Gastroesophageal sphincter (tissue), 4 donors: Measurements from ENCODE around the gene SLC25A6. TPM values are rescaled to one million over a fixed set of nuclear protein-coding genes. Genes with fewer than 3 reads are reported as not detected.

Experiments
- ATAC-seq: fragments of 150-250 bp; one replicate; pipeline ENCODE4 v1.9.1; 2016; ENCODE audit warnings: mild to moderate bottlenecking, moderate library complexity
- H3K27ac ChIP-seq, 4 donors: fragments of 200-600 bp; sonication (generic) in 3 of 4; 1 replicate in 3 of 4; 2 replicates in 1 of 4; pipeline ENCODE4 v1.5.1; 2016 to 2019
- H3K27me3 ChIP-seq: fragments of 200-600 bp; sonication (generic); one replicate; pipeline ENCODE4 v1.5.1; 2019
- H3K36me3 ChIP-seq, 2 donors: fragments of 200-600 bp; sonication (generic); one replicate each; pipeline ENCODE4 v1.5.1; 2019; ENCODE audit warnings: control low read depth in 1 of 2
- H3K4me1 ChIP-seq, 3 donors: fragments of 200-600 bp; sonication (generic); 1 replicate in 2 of 3; 2 replicates in 1 of 3; pipeline ENCODE4 v1.5.1; 2016 to 2019; ENCODE audit warnings: control low read depth in 2 of 3
- H3K4me3 ChIP-seq, 2 donors: fragments of 200-600 bp; sonication (generic); one replicate each; pipeline ENCODE4 v1.5.1; 2019; ENCODE audit warnings: mild to moderate bottlenecking in 1 of 2, moderate library complexity in 1 of 2
- H3K9me3 ChIP-seq, 3 donors: fragments of 200-600 bp; sonication (generic); one replicate each; pipeline ENCODE4 v1.5.1; 2017 to 2019; ENCODE audit warnings: control low read depth in 2 of 3
- EP300 ChIP-seq: sonication (generic); formaldehyde crosslinking; IDR thresholded peaks from one replicate; pipeline ENCODE4 v1.6.1; 2017; ENCODE audit warnings: antibody characterized with exemption, mild to moderate bottlenecking
- POLR2A ChIP-seq, 2 donors: fragments of 450-650 bp; IDR thresholded peaks; one replicate each; pipeline ENCODE4 v1.6.1; 2017; ENCODE audit warnings: antibody characterized with exemption in 2 of 2, mild to moderate bottlenecking in 2 of 2, moderate library complexity in 1 of 2
- POLR2AphosphoS5 ChIP-seq: sonication (generic); formaldehyde crosslinking; IDR thresholded peaks from one replicate; pipeline ENCODE4 v1.6.1; 2017; ENCODE audit warnings: antibody characterized with exemption
- WGBS, 2 donors: methylation state at CpG; one replicate each; pipeline ENCODE4 v1.1.5; 2018; ENCODE audit warnings: low coverage in 1 of 2; 5-methylcytosine and 5-hydroxymethylcytosine counted together
- total RNA-seq, 4 donors: library from RNA; depleted of rRNA; stranded (reverse); fragments of >200 nt; gene quantifications; one replicate each; pipeline ENCODE4 v1.1.0, GENCODE V29; 2016
- TF ChIP-seq, protein P1 (sequence below), 4 experiments: fragments of 200-600 bp in 2 of 4; fragments of 450-650 bp in 2 of 4; sonication (generic) in 1 of 4; IDR thresholded peaks; one replicate each; pipeline ENCODE4 v1.5.1; 2017 to 2019; ENCODE audit warnings: antibody characterized with exemption in 4 of 4, mild to moderate bottlenecking in 2 of 4, moderate library complexity in 2 of 4

Gene SLC25A6
- total RNA-seq, 4 donors from 2014 or later: 204 to 408 (median 268) TPM

DNA sequence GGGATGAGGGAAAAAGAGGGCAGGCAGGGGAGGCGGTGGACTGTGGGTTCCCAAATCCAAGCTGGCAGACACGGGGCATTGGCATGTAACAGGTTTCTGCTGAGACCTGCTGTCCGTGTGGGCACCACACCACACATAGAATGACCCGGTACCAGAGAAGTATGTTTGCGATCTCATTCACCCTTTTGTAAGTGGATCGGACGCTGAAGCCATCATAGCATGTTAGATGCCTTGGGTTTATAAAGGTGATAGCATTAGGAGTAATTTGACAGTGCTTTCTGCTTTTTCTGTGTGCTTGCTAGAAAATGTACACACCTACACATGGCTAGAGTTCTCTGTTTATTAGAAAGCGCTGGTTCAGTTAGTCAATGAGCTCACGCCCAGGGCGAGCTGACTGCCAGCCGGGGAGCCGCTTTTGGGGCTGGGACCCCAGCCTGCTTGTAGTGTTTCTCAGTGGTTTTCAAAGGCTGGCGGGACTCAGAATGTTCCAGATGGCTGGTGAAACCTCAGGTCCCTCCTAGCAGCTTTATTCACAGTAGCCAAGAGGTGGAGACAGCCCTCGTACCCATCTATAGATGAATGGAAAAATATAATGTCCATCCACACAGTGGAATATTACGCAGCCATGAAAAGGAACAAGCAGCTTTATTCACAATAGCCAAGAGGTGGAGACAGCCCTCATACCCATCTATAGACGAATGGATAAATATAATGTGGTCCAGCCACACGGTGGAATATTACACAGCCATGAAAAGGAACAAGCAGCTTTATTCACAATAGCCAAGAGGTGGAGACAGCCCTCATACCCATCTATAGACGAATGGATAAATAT, 54.7 kb downstream of the SLC25A6 start:
- Histone ChIP-seq H3K36me3 (peaks cover 0 to 10% of the 10 kb centered on the region in 2 donors), H3K27ac (peak overlapping the region; percentile 55 to 80 (median 64)), H3K4me3 (peak overlapping the region; percentile 54 to 68), H3K4me1 (peaks cover 0 to 16% (median 0%) of the 10 kb centered on the region in 3 donors), H3K27me3 (no peaks in the 10 kb centered on the region), H3K9me3 (peaks cover 0 to 13% (median 0%) of the 10 kb centered on the region in 3 donors)
- TF ChIP-seq, protein P1, sequence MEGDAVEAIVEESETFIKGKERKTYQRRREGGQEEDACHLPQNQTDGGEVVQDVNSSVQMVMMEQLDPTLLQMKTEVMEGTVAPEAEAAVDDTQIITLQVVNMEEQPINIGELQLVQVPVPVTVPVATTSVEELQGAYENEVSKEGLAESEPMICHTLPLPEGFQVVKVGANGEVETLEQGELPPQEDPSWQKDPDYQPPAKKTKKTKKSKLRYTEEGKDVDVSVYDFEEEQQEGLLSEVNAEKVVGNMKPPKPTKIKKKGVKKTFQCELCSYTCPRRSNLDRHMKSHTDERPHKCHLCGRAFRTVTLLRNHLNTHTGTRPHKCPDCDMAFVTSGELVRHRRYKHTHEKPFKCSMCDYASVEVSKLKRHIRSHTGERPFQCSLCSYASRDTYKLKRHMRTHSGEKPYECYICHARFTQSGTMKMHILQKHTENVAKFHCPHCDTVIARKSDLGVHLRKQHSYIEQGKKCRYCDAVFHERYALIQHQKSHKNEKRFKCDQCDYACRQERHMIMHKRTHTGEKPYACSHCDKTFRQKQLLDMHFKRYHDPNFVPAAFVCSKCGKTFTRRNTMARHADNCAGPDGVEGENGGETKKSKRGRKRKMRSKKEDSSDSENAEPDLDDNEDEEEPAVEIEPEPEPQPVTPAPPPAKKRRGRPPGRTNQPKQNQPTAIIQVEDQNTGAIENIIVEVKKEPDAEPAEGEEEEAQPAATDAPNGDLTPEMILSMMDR (IDR thresholded peaks at IDR 0.05): no peak
- TF ChIP-seq POLR2AphosphoS5: no peak
- TF ChIP-seq POLR2A (IDR thresholded peaks at IDR 0.05): no peak
- no peak for TF ChIP-seq EP300
- ATAC-seq: no peak
- WGBS, 2 donors: 46 to 59% methylated on average over 8 to 12 of the region's 18 CpGs

DNA sequence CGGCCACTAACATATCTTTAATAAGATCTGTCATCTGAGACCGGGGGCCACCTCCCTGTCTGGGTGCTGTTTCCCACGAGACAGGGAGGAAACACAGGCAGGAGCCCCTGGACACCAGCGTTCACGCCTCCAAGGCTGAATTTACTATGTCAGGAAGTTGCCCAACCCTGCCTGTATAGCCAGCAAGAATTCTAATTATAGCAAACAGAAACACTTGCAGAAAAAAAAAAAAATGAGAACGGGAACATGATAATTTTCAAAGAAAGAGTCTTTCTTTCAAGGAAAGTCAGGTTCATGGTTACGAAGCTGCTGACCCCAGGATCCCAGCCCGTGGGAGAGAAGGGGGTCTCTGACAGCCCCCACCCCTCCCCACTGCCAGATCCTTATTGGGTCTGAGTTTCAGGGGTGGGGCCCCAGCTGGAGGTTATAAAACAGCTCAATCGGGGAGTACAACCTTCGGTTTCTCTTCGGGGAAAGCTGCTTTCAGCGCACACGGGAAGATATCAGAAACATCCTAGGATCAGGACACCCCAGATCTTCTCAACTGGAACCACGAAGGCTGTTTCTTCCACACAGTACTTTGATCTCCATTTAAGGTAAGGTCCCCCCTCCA, 55.5 kb downstream of the SLC25A6 start, which contains the start of gene IL3RA:
TSS of gene IL3RA (plus strand) at position 455 of the 613 bp plus-strand sequence. CDS start 4,981 bp downstream, outside the sequence.
- peak; percentile 64 for ATAC-seq
- WGBS, 2 donors: 0% methylated on average over 1 to 11 of the region's 14 CpGs
- Histone ChIP-seq H3K36me3 (peaks cover 0 to 4% of the 10 kb centered on the region in 2 donors), H3K4me1 (peaks cover 0 to 16% (median 0%) of the 10 kb centered on the region in 3 donors), H3K27me3 (no peaks in the 10 kb centered on the region), H3K27ac (peak within 1 kb of the TSS; percentile 55 to 80 (median 64)), H3K9me3 (peaks cover 0 to 13% (median 0%) of the 10 kb centered on the region in 3 donors), H3K4me3 (peak within 1 kb of the TSS; percentile 54 to 68)
- no peak for TF ChIP-seq POLR2A (IDR thresholded peaks at IDR 0.05)
- TF ChIP-seq, protein P1 (IDR thresholded peaks at IDR 0.05): no peak
- peak; percentile 13 for TF ChIP-seq POLR2AphosphoS5

Other genes with a start within 250 kb of the SLC25A6 start
- 1 to 10 TPM in 2 of 4 donors, under 1 TPM in 1, not detected in 1; 0.93 to 2.3 (median 2.0) TPM for gene CRLF2, start 179.5 kb downstream of the SLC25A6 start, total RNA-seq
- gene CSF2RA, start 123.3 kb downstream of the SLC25A6 start, total RNA-seq: 10 to 100 TPM in 1 of 4 donors, 1 to 10 TPM in 3; 1.3 to 10.3 (median 7.7) TPM
- gene IL3RA, start 55.3 kb downstream of the SLC25A6 start, total RNA-seq: 10 to 100 TPM in 1 of 4 donors, 1 to 10 TPM in 3; 3.6 to 10.2 (median 6.7) TPM
- gene ASMTL, start 60.8 kb upstream of the SLC25A6 start, total RNA-seq: 10 to 100 TPM; 29.7 to 35.1 (median 32.5) TPM
- gene P2RY8, start 145.1 kb upstream of the SLC25A6 start, total RNA-seq: 1 to 10 TPM in 3 of 4 donors, under 1 TPM in 1; 0.81 to 2.7 (median 1.8) TPM
- gene AKAP17A, start 199.5 kb upstream of the SLC25A6 start, total RNA-seq: 10 to 100 TPM; 18.1 to 40.8 (median 29.6) TPM
- 1 to 10 TPM in 1 of 4 donors, not detected in 3; 1.4 TPM for gene ASMT, start 222.9 kb upstream of the SLC25A6 start, total RNA-seq